Right lobe of liver (tissue), 4 donors: ENCODE data around the gene KRT28.

Source experiments
- CTCF ChIP-seq, 4 donors: fragments of 200-600 bp in 3 of 4; fragments of 450-650 bp in 1 of 4; IDR thresholded peaks; one replicate each; pipeline versions ENCODE4 v1.5.1 to v1.8.0; 2016 to 2022; ENCODE audit warnings: antibody characterized with exemption in 4 of 4, mild to moderate bottlenecking in 2 of 4
- POLR2A ChIP-seq: fragments of 450-650 bp; IDR thresholded peaks from one replicate; pipeline ENCODE4 v1.6.1; 2017; ENCODE audit warnings: antibody characterized with exemption, mild to moderate bottlenecking
- donor health status: DM: no; HTN: no; CAD: no.
- donor health status: DM: no; HTN: no; CAD: no.
- donor health status: DM: no; HTN: yes; CAD: no.

GRCh38 chr17:40809721-40810421 lies 10.1 kb upstream of the KRT28 start:
- TF ChIP-seq CTCF (IDR thresholded peaks at IDR 0.05) = no peak
- no peak for TF ChIP-seq POLR2A
